Urothelium cell line (cell line): ENCODE measurements around the gene FAM168A.

ENCODE experiments used
- DNase-seq: peaks from one replicate; pipeline ENCODE4 v3.0.0; 2011; ENCODE audit warnings: low spot score, mixed read lengths
- FAIRE-seq: peaks from 2 replicates; lab custom pipeline; 2011; peaks lifted over from hg19 to GRCh38; lab: Jason Lieb, UNC

FAM168A gene

GRCh38 chr11:73355109-73355508 is 242.8 kb downstream of the FAM168A start:
- FAIRE-seq (no peak), DNase-seq (no peak)

GRCh38 chr11:73353422-73353821 is 244.5 kb downstream of the FAM168A start:
- FAIRE-seq (no peak), DNase-seq (no peak)

- no peak for FAIRE-seq
- DNase-seq: peak; percentile 77
These were observed 246.8 kb downstream of the FAM168A start for GRCh38 chr11:73350908-73351636.
